Activated CD8-positive, alpha-beta memory T cell treated with anti-CD3 and anti-CD28 coated beads for 24 hours (primary cell): Measurements from ENCODE around the gene CEMIP.
"Not testable (repeated sequence)": the region's sequence is repeated elsewhere in the genome, so short reads cannot be mapped to it uniquely, and the experiment has no call there.

Source experiments
- DNase-seq: peaks from one replicate; pipeline ENCODE4 v3.0.0-alpha.2; 2020

Gene CEMIP

GRCh38 chr15:80763235-80763634 lies 15.9 kb upstream of the CEMIP start:
- not testable (repeated sequence) for DNase-seq

DNA sequence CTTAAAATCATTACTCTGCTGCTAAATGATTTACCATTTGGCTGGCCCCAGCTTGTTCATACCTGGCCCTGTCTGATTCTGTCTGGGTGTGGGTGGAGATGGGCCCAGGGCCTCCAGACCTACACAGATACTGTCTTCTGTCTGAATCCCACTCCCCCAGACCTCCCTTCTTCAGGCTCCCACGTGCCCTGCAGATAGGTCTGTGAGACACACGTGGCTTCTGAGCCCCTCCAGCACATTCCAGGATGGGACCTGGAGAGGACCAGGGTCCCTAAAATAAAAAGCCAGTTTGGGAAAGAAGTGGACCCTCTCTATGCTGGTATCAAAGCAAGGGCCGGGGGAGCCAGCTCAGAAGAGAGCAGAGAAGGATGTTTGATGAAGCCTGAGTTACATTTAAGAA lies 14.6 kb upstream of the CEMIP start:
- no peak for DNase-seq

- no peak for DNase-seq
Measured at GRCh38 chr15:80766275-80766674, 12.9 kb upstream of the CEMIP start.

DNA sequence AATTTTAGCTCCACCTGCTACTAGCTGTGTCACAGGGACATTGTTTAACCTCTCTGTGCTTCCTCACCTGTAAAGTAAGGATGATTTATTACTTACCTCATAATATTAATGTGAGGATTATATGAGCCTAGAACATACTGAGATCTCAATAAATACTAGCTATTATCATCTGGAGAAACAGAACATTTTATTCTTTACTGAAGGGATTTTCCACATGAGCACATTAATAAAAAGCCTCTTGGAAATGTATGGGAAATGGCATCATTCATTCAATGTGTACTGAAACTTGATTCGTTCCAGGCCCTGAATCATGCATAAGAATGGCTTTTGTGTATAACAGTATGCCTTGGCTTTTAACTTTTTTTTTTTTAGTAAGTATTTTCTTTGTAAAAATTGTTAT lies 11.0 kb upstream of the CEMIP start:
- DNase-seq, result no peak

DNA sequence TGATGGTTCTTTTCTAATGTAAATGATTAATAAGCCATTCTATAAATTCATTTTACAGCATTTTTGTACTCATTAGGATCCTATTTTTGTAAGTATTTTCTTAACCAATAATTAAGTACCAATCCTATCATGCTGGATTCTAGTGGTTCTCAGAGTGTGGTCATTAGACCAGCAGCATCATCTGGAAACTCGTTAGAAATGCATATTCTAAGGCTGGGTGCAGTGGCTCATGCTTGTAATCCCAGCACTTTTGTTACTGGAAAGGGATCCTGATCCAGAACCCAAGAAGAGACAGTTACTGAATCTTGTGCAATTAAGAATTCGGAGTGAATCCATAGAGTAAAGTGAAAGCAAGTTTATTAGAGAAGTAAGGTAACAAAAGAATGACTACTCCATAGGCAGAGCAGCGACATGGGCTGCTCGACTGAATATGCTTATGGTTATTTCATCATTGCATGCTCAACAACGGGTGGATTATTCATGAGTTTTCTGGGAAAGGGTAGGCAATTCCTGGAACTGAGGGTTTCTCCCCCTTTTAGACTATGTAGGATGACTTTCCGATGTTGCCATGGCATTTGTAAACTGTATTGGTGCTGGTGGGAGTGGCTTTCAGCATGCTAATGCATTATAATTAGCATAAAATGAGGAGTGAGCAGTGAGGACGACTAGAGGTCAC lies 9.9 kb upstream of the CEMIP start:
- no peak for DNase-seq

DNA sequence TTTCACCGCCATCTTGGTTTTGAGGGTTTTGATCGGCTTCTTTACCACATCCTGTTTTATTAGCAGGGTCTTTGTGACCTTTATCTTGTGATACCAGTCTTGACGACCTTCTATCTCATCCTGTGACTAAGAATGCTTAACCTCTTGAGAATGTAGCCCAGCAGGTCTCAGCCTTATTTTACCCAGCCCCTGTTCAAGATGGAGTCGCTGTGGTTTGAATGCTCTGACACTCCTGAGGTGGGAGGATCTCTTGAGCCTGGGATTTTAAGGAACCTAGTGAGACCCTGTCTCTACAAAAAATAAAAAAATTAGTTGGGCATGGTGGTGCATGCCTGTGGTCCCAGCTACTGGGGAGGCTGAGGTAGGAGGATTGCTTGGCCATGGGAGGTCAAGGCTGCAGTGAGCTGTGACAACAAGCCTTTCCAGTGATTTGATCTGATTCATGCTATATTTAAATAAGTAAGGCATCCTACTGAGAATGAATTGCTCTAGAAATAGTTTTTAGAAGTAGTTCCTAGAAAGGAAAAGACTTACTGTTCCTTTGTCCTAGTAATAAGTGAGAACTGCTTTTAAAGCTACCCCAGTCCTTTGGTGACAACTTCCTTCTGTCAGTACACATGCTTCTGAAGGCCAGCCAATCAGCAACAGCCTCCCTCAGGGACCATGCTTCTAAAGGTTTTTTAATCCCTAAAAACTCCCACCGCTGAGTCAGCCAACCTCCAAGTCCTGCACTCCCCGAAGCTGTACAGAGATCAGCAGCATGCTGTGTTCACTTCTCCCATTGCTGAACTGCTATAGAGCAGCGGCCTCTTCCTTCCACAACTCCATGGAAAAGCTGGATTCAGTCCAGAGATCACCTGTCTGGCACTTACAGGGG lies 9.1 kb upstream of the CEMIP start:
- no peak for DNase-seq

DNA sequence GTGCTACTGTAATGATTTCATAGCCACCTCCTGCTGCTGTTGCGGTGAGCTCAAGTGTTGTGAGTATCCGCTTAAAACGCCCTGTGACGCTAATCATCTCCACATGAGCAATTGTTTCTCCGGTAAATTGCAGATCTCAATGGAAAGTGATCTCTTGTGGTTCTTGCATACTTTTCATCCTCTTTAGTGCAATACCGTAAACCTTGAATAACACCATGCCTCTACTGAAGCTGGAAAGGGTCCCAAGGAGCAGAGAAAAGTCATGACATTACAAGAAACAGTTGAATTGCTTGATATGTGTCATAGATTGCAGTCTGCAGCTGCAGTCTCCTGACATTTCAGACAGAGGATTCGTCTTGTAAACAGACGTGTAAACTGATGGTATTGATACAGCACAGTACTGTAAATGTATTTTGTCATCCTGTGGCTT lies 6.0 kb upstream of the CEMIP start:
- DNase-seq, result no peak

DNA sequence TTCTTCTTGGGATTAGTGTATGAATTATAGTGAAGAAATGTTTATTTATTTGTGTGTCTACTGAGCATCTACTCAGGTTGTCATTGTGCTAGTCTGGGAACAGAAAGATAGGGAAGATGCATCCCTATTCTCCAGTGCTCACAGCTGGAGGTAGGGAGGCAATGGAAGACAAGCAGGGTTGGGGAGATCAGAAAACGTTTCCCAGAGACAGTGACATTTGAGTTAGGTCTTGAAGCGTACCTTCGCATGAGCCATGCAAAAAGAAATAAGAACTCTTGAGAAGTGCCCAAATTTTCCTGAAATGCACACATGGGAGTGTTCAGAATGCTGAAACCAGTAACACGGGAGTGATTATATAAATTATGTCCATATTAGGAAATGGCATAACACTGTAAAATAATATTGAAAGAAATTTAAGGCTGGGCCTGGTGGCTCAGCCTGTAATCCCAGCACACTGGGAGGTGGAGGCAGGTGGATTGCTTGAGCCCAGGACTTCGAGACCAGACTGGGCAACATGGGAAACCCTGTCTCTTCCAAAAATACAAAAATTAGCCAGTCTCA lies 5.3 kb upstream of the CEMIP start:
- no peak for DNase-seq

DNA sequence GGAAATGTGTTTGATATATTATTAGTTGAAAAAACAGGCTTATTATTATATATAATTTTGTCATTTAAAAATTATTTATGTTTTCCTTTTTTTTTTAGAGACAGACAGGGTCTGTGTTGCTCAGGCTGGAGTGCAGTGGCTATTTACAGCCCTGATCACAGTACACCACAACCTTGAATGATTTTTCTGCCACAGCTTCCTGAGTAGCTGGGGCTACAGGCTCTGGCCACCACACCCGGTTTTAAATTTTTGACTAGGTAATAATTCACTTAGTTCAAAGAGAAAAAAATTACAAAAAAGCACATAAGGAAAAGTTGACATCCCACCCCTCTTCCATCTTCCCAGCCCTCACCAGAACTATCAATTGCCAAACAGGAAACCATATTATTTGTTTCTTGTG lies 4.7 kb upstream of the CEMIP start:
- no peak for DNase-seq

- no peak for DNase-seq
Measured at GRCh38 chr15:80775338-80775737, 3.8 kb upstream of the CEMIP start.

GRCh38 chr15:80776420-80777045 lies 2.6 kb upstream of the CEMIP start:
- peak; percentile 78 for DNase-seq

- DNase-seq, result no peak
Measured at GRCh38 chr15:80777137-80777536, 2.0 kb upstream of the CEMIP start.

GRCh38 chr15:80777826-80778620 lies 1.1 kb upstream of the CEMIP start:
- DNase-seq, result no peak

- no peak for DNase-seq
Measured at GRCh38 chr15:80778621-80778963, 578 bp upstream of the CEMIP start.

DNA sequence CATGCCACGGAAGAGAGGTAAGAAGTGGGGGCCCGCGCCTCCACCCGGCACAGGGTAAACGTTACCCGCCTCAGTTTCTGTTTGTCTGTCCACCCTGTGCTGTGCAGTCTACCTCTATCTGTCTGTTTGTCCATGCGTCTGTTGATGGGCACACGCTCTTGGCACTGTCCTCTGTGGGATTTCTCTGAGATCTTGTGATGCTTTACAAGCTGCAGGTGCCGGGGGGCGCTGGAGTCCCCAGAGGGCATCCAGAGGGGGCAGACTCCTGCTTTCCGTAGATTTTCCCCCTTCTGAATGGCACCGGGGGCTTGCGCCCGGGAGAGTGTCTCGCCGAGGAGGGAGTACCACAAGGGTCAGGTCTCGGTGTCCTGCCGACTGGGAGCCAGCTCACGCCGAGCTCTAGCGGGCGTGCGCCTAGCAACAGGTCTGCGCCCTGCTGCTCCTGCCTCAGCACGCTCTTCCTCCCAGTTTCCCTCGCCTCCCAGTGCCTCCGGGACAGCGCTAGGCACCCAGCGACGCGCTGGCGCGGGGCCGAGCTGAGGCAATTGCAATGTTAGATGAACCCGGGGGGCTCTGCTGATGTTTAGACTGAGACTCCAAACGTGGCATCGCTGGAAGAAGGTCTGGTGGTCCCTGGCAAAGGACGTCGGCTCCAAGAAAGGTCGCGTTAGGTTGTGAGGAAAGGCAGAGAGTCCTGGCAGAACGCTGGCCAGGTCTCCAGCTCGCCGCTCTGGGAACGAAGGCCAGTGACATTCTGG lies 667 bp downstream of the CEMIP start:
- DNase-seq, result no peak

GRCh38 chr15:80780416-80781221 lies 1.4 kb downstream of the CEMIP start:
- no peak for DNase-seq

DNA sequence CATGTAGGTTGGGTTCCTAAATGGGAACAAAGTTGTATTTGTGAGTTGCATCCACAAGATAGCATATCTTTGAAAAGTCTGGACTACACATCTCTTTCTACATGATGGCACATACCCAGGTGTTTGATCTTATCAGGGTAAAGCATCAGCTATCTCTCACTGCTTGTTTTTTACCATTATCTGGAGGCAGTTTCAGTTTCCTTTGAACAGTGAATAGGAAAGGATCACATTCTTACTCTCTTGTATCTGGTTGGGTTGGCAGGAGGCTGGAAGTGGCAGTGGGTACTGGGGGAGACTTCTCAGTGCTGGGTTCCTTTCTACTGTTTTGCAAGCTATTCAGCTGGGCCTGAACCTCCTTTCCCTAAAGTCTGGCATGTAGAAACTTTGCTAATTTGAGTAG lies 4.1 kb downstream of the CEMIP start:
- no peak for DNase-seq

DNA sequence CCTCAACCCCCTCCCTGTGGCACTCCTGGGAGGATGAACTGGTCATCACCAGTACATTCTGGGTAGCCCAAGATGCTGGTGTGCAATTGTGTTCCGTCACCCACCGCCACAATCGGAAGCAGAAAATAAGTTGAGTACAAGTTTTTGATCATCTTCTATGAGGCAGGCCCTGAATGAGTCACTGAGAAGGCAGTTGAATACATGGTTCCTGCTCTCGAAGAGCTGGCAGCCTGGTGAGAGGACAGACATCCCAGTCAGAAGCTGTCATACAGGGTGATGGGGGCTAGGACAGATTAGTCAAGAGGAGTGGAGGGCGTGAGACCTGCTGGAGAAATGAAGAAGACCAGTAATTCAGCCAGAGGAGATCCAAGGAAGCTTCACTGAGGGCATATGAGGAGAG lies 6.2 kb downstream of the CEMIP start:
- no peak for DNase-seq

- DNase-seq, result no peak
Measured at GRCh38 chr15:80785811-80786354, 6.7 kb downstream of the CEMIP start.

DNA sequence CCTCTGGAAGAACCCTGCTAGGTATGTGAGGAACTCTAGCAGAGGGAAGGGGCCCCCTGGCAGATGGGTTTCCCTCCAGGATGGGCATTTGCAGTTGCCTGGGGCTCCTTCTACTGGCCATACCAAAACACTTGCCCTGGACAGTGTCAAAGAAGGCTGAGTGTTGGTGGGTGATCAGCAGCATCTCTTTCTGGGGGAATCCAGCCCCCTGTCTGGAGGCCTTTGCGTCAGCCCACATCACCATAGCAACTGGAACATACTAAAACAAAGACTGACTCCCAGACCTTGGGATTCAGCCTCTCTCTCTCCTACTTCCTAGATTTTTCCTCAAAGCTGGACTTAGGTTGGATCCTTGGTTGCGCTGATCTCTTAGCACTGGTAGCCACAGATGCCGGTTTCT lies 8.1 kb downstream of the CEMIP start:
- no peak for DNase-seq

- DNase-seq, result no peak
Measured at GRCh38 chr15:80788536-80788935, 9.4 kb downstream of the CEMIP start.
